ENCODE results near the gene SSBP3. TPM values are rescaled to one million over a fixed set of nuclear protein-coding genes. Genes with fewer than 3 reads are reported as not detected.

Gene SSBP3
- total RNA-seq, 1 experiment from 2014 or later, result 42.1 TPM

DNA sequence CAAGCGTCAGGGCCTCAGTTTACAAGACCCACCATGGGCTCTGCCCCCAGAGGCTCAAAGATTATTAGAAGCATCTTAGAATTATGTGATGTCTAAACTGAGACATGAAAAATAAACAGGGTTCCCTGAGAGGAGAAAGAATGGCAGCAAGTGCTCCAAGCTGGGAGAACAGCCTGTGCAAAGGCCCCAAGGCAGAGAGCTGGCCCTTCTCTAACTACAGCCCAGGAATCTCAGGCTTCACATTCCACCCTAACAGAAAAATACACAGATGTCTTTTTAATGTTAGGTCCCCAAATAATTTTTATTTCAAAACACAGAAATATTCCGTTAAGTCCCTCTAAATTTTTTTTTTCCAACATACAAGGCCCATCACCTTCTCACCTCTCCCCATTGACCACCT is 21.7 kb downstream of the SSBP3 start:
- Mint-ChIP-seq H3K27me3 (ENCODE audit: insufficient read depth, unreplicated experiment) (no peaks in the 10 kb centered on the region), H3K9me3 (ENCODE audit: unreplicated experiment) (no peaks in the 10 kb centered on the region), H3K4me3 (ENCODE audit: unreplicated experiment) (no peak overlapping the region), H3K4me1 (ENCODE audit: low read depth, unreplicated experiment) (peaks cover 21% of the 10 kb centered on the region), H3K36me3 (ENCODE audit: insufficient read depth, unreplicated experiment) (peaks cover under 1% of the 10 kb centered on the region), H3K27ac (ENCODE audit: unreplicated experiment) (peak overlapping the region; percentile 74)
- ChIA-PET CTCF (no interaction called here), POLR2A (no interaction called here)
- TF ChIP-seq, protein P1, sequence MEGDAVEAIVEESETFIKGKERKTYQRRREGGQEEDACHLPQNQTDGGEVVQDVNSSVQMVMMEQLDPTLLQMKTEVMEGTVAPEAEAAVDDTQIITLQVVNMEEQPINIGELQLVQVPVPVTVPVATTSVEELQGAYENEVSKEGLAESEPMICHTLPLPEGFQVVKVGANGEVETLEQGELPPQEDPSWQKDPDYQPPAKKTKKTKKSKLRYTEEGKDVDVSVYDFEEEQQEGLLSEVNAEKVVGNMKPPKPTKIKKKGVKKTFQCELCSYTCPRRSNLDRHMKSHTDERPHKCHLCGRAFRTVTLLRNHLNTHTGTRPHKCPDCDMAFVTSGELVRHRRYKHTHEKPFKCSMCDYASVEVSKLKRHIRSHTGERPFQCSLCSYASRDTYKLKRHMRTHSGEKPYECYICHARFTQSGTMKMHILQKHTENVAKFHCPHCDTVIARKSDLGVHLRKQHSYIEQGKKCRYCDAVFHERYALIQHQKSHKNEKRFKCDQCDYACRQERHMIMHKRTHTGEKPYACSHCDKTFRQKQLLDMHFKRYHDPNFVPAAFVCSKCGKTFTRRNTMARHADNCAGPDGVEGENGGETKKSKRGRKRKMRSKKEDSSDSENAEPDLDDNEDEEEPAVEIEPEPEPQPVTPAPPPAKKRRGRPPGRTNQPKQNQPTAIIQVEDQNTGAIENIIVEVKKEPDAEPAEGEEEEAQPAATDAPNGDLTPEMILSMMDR (IDR thresholded peaks at IDR 0.05; ENCODE audit: insufficient read depth in 1 of 2, low read depth in 1 of 2, low read length in 1 of 2, severe bottlenecking in 1 of 2, unreplicated experiment in 1 of 2), result no peak
- Histone ChIP-seq H3K4me3 (ENCODE audit: low read depth, low read length) (no peak overlapping the region), H3K4me1 (peaks cover 29% of the 10 kb centered on the region), H3K36me3 (ENCODE audit: control insufficient read depth, insufficient read depth, low read length) (no peaks in the 10 kb centered on the region; the same call in 1 of the 2 replicates), H3K27me3 (replicated peaks; ENCODE audit: control insufficient read depth, insufficient read depth, low read length) (no peaks in the 10 kb centered on the region), H3K9me3 (no peaks in the 10 kb centered on the region)
- intact Hi-C loops (cut with micrococcal nuclease; ENCODE audit: unreplicated experiment), result loop anchor here (5.0 kb wide), 1 partner anchor 37 kb away; no protein-coding TSS in a partner anchor
- no peak for DNase-seq
- BruUV-seq (replicated peaks), result no TSS peak

DNA sequence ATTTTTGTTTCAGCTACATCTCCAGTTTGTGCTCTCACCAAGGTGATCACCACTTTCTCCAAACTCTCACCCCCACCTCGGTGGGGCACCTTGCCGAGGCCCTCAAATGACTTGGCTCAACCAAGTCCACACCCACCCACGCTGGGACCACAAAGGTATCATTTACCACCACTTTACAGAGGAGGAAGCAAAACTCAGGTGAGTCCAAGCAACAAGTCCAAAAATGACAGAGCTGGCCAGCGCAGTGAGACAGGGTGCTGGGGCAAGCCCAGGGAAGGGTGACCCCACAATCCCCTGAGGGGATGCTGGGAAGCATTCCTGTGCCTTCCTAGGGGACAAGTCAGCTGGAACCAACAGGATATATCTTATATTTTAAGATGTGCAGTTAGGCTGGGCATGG is 24.7 kb downstream of the SSBP3 start:
- H3K4me3 ChIP-seq (ENCODE audit: low read depth, low read length), result no peak overlapping the region
- Mint-ChIP-seq H3K27me3 (ENCODE audit: insufficient read depth, unreplicated experiment) (no peaks in the 10 kb centered on the region), H3K27ac (ENCODE audit: unreplicated experiment) (no peak overlapping the region), H3K4me3 (ENCODE audit: unreplicated experiment) (no peak overlapping the region), H3K9me3 (ENCODE audit: unreplicated experiment) (no peaks in the 10 kb centered on the region), H3K36me3 (ENCODE audit: insufficient read depth, unreplicated experiment) (peaks cover 5% of the 10 kb centered on the region), H3K4me1 (ENCODE audit: low read depth, unreplicated experiment) (peaks cover 15% of the 10 kb centered on the region)
- intact Hi-C loops (cut with micrococcal nuclease; ENCODE audit: unreplicated experiment), result loop anchor here (5.0 kb wide), 1 partner anchor 34 kb away; no protein-coding TSS in a partner anchor
- H3K27me3 ChIP-seq (replicated peaks; ENCODE audit: control insufficient read depth, insufficient read depth, low read length), result no peaks in the 10 kb centered on the region
- POLR2A ChIA-PET, result no interaction called here
- TF ChIP-seq, protein P1 (IDR thresholded peaks at IDR 0.05; ENCODE audit: insufficient read depth in 1 of 2, low read depth in 1 of 2, low read length in 1 of 2, severe bottlenecking in 1 of 2, unreplicated experiment in 1 of 2), result no peak
- no peaks in the 10 kb centered on the region; the same call in 1 of the 2 replicates for H3K36me3 ChIP-seq (ENCODE audit: control insufficient read depth, insufficient read depth, low read length)
- DNase-seq, result no peak
- peaks cover 29% of the 10 kb centered on the region for H3K4me1 ChIP-seq
- H3K9me3 ChIP-seq, result no peaks in the 10 kb centered on the region
- BruUV-seq (replicated peaks), result no TSS peak
- CTCF ChIA-PET, result no interaction called here

DNA sequence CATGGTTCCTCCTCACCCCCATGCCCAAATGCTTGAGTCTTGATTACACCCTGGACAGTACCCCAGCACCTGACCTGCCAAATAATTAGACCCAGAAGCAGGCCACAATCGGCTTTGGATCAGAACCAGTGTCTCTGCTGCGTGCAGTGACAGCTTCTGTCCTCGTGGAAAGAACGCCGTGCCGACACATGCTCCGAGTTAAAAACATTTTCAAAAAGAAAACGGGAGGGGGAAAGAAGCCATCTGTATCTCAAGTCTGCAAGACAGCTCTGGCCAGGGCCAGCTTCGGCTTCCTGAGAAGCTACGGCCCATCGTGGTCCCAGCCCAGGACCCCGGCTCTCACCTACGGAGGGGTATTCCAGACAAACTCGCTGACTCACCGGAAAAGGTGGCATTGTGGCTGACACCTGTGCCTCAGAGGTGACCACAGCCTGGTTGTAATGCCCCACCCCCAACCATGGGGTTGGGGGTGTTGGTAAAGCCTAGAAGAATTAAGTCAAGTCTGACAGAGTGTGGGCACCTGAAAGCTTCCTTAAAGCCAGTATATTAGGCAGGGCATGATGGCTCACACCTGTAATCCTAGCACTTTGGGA is 25.8 kb downstream of the SSBP3 start:
- intact Hi-C loops (cut with micrococcal nuclease; ENCODE audit: unreplicated experiment), result loop anchor here (5.0 kb wide), 1 partner anchor 33 kb away; no protein-coding TSS in a partner anchor
- no peak overlapping the region for H3K4me3 ChIP-seq (ENCODE audit: low read depth, low read length)
- H3K36me3 ChIP-seq (ENCODE audit: control insufficient read depth, insufficient read depth, low read length), result no peaks in the 10 kb centered on the region; the same call in 1 of the 2 replicates
- Mint-ChIP-seq H3K27me3 (ENCODE audit: insufficient read depth, unreplicated experiment) (no peaks in the 10 kb centered on the region), H3K4me3 (ENCODE audit: unreplicated experiment) (no peak overlapping the region), H3K27ac (ENCODE audit: unreplicated experiment) (no peak overlapping the region), H3K36me3 (ENCODE audit: insufficient read depth, unreplicated experiment) (peaks cover 5% of the 10 kb centered on the region), H3K9me3 (ENCODE audit: unreplicated experiment) (no peaks in the 10 kb centered on the region), H3K4me1 (ENCODE audit: low read depth, unreplicated experiment) (peaks cover 10% of the 10 kb centered on the region)
- TF ChIP-seq, protein P1 (IDR thresholded peaks at IDR 0.05; ENCODE audit: insufficient read depth in 1 of 2, low read depth in 1 of 2, low read length in 1 of 2, severe bottlenecking in 1 of 2, unreplicated experiment in 1 of 2), result no peak
- H3K9me3 ChIP-seq, result no peaks in the 10 kb centered on the region
- H3K27me3 ChIP-seq (replicated peaks; ENCODE audit: control insufficient read depth, insufficient read depth, low read length), result no peaks in the 10 kb centered on the region
- H3K4me1 ChIP-seq, result peaks cover 24% of the 10 kb centered on the region
- DNase-seq, result no peak
- ChIA-PET CTCF (no interaction called here), POLR2A (no interaction called here)
- no TSS peak for BruUV-seq (replicated peaks)
